ENCODE data around the gene HIP1.

DNA sequence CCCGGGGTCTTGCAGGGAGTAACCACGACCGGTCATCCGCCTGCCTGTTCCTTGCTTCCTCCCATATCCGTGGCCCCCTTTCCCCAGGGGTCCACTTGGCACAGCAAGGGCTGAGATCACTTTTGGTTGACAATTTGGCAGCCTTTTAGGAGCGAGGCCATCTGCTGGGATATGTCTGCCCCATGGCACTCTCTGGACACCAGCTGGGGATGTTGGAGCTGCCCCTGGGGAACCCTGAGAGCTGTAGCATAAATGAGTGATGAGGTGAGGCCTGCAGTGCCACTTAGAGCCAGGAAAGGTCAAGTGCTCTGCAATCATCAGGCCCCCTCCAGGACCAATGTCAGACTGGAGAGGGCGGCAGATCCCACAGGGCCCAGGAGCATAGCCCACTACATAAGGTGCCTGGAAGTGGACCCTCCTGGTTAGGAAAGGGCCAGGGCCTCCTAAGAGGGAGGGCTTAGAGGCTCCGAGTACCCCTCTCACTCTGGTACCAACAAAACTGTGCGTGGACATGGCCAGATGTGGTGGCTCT is 92.1 kb downstream of the HIP1 start:
- TF ChIP-seq, protein P1, sequence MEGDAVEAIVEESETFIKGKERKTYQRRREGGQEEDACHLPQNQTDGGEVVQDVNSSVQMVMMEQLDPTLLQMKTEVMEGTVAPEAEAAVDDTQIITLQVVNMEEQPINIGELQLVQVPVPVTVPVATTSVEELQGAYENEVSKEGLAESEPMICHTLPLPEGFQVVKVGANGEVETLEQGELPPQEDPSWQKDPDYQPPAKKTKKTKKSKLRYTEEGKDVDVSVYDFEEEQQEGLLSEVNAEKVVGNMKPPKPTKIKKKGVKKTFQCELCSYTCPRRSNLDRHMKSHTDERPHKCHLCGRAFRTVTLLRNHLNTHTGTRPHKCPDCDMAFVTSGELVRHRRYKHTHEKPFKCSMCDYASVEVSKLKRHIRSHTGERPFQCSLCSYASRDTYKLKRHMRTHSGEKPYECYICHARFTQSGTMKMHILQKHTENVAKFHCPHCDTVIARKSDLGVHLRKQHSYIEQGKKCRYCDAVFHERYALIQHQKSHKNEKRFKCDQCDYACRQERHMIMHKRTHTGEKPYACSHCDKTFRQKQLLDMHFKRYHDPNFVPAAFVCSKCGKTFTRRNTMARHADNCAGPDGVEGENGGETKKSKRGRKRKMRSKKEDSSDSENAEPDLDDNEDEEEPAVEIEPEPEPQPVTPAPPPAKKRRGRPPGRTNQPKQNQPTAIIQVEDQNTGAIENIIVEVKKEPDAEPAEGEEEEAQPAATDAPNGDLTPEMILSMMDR (IDR thresholded peaks at IDR 0.05) = no peak
- TF ChIP-seq POLR2A (IDR thresholded peaks at IDR 0.05; ENCODE audit: low read depth) = no peak
- TF ChIP-seq POLR2AphosphoS5 (IDR thresholded peaks at IDR 0.05) = no peak
- TF ChIP-seq EP300 (IDR thresholded peaks at IDR 0.05) = no peak

Measured in esophagus muscularis mucosa (tissue), 4 donors.